ENCODE results near the gene SIRPB1.
A peak's percentile ranks its signal among the peaks of the same experiment; 100 is the strongest.

SIRPB1 gene

DNA sequence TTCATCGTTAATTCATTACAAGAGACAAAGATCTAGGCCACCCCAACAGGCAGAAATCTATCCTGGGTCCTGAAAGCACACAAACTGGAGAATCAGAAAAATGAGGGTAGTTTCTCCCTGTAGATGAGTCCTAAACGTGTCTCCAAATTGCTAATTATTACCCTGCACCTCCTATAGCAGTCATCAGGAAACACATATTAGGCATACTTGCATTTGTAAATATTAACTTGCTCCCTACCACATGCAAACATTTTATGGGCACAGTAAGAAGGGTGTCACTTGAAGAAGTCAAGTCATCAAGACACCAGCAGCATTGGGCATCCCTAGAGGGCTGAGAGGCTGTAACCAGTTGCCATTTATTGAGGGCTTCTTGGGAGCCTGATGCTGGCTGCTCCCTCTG is 17.9 kb upstream of the SIRPB1 start:
- no peak for FAIRE-seq
- no peak for DNase-seq (ENCODE audit: extremely low spot score, insufficient read length, low read depth)

DNA sequence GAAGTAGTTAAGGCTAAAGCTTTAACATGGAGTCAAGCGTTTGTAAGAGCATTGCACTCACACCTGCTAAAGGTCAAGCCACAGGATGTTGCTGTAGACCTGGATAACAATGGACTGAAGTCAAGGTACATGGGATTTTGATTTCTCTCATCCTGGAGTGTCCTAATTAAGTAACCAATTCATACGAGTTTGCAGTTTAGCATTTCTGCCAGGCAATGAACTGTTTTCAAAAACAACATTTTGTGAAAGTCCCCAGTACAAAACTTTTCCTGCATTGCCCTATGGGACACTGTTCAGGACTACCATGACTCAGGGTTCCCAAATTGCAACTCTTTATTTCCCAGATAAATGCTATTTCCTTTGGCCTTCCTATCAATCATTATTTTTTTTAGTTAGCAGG is 17.4 kb upstream of the SIRPB1 start:
- DNase-seq (ENCODE audit: extremely low spot score, insufficient read length, low read depth) (no peak), FAIRE-seq (no peak)

DNA sequence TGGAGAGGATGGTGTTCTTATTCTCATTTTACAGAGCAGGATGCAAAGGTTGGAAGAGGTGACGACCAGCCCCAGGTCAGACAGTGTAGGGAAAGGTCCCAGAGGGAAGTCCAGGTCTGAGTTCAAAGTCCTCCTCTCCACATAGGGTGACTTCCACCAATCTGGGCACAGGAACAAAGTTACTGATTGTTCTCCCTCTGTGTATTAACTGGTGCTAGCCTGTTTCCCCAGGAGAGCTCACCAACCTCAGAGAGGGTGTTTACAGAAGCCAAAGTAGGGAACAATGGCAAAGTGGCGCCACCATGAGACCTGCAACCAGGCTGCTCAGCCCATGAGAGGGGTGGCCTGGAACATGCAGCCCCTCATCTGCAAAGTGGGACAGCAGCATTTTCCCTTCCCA is 16.8 kb upstream of the SIRPB1 start:
- DNase-seq (ENCODE audit: extremely low spot score, insufficient read length, low read depth) (no peak), FAIRE-seq (no peak)

GRCh38 chr20:1635291-1635979 is 15.6 kb upstream of the SIRPB1 start:
- DNase-seq (ENCODE audit: extremely low spot score, insufficient read length, low read depth), result no peak
- no peak for FAIRE-seq

DNA sequence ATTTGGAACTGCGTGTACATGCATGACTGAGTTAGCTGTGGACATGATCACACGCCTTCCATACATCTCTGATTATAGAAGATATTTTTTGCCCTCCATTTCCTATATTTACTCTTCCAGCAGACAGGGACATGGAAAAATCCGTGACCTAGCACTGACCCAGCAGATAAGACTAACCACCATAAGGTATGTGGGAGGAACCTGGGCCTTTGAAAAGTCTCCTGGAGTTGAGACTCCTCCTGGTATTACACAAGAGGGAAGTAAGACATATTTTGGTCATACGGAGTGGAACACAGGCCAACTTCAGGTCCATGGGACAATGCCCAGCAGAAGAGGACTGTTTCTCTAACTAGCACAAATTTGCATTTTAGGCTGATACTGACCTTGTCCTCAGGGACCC is 13.7 kb upstream of the SIRPB1 start:
- FAIRE-seq, result no peak
- DNase-seq (ENCODE audit: extremely low spot score, insufficient read length, low read depth), result no peak

DNA sequence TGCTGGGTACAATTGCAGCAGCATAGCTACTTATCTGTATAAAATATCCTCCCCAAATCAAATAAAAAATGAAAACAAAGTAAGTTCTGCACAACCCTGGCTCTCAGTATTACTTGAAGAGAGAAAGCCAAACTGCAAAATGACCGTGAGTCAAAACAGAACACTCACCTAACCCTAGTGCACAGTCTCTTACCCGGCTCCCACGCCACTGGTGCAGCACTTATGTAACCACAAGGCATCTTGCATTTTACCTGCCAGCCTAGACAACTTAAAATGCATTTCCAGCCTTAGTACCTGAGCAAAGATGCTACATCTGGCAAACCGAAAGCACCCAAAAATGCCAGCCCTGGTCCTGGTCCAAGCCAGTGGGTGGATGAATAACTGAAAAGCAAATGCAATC is 12.4 kb upstream of the SIRPB1 start:
- peak; percentile 14 for DNase-seq (ENCODE audit: extremely low spot score, insufficient read length, low read depth)
- peak; percentile 5 for FAIRE-seq

DNA sequence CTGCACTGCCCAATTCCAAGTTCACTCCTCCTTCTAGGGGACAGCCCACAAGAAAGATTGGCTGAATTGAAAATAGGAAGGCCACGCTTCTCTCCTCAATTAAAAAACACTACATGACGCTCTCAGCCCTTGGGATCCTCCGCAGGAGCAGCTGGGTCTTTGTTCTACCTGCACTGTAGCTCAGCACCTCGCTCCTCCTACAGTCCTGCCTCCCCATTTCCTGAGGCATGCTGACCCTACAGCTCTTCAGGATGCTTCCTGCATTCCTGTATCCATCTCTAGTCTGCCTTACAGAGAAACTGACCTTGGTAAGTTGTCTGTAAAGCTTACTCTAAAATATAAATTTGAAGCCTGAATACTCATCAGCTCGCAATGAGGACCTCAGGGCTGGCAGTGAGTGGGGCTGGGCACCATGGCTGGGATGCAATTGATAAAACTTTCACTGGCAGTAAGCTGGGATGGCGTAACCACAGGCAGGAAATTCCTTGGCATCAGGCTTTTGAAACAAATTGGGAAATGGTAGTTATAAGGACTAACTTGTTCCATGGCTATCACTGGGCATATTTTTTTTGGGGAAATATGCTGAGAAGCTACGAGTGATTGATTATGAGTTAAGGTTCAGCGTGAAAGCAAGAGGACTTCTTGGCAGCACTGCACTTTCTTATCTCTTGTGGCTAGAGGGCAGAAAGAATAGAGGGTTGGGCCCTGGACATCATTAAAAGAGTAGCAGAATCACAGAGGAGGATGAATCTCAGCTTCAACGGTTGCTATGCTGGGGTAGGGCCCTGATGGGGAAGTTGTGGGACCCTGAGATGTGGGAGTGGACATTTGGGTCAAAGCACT is 11.7 kb upstream of the SIRPB1 start:
- no peak for FAIRE-seq
- DNase-seq (ENCODE audit: extremely low spot score, insufficient read length, low read depth), result no peak

DNA sequence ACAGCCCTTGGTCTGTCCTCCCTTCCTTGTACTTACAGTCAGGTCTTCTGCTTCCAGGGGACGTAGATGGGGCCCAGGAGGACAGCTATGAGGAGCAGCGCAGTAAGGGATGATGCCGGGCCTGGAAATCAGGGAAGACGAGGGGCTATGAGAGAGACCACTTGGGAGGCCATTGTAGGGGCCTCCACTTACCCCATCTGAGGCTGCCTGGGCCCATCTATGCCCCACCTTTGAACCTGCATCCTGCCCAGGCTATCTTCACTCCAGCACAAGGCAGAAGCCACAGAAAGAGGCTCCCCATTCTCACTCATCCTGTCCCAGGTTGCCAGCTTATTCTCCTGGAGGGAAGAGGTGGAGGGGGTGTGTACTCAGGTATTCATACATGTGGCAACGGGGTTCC is 10.4 kb upstream of the SIRPB1 start:
- no peak for DNase-seq (ENCODE audit: extremely low spot score, insufficient read length, low read depth)

GRCh38 chr20:1629321-1629720 is 9.5 kb upstream of the SIRPB1 start:
- DNase-seq (ENCODE audit: extremely low spot score, insufficient read length, low read depth) (no peak), FAIRE-seq (no peak)

More for the DNA sequence above, 10.4 kb upstream of the SIRPB1 start:
- no peak for FAIRE-seq

GRCh38 chr20:1628621-1629020 is 8.8 kb upstream of the SIRPB1 start:
- DNase-seq (ENCODE audit: extremely low spot score, insufficient read length, low read depth) (no peak), FAIRE-seq (no peak)

- FAIRE-seq, result no peak
Measured at GRCh38 chr20:1627200-1627550, 7.4 kb upstream of the SIRPB1 start.

GRCh38 chr20:1626528-1627199 is 6.9 kb upstream of the SIRPB1 start:
- no peak for DNase-seq (ENCODE audit: extremely low spot score, insufficient read length, low read depth)
- no peak for FAIRE-seq

More at GRCh38 chr20:1627200-1627550, 7.4 kb upstream of the SIRPB1 start:
- DNase-seq (ENCODE audit: extremely low spot score, insufficient read length, low read depth), result no peak

DNA sequence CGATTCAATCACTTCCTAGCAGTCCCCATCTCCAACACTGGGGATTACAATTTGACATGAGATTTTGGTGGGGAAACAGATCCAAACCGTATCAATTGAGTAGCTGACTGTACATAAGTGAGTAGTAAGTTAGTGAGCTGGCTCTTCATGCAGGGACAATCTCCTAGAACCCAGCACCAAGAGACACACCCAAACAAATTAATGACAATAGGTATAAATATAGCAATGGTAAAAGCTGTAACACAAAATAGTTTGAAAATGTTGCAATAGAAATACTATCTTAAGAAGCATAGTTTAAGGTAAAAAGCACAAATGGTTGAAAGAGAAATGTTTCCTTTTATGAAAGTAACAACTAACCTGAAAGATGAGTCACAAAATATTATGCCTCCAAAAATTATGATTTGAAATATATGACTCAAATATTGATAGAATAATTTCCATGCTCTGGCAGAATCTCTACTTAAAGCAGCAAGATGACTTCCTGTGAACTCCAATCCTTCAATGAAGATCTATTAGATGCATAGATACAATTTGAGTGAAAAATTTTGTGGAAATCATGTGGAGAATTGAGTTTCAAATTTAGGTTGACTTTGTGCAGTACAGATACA is 5.4 kb upstream of the SIRPB1 start:
- FAIRE-seq, result no peak

DNA sequence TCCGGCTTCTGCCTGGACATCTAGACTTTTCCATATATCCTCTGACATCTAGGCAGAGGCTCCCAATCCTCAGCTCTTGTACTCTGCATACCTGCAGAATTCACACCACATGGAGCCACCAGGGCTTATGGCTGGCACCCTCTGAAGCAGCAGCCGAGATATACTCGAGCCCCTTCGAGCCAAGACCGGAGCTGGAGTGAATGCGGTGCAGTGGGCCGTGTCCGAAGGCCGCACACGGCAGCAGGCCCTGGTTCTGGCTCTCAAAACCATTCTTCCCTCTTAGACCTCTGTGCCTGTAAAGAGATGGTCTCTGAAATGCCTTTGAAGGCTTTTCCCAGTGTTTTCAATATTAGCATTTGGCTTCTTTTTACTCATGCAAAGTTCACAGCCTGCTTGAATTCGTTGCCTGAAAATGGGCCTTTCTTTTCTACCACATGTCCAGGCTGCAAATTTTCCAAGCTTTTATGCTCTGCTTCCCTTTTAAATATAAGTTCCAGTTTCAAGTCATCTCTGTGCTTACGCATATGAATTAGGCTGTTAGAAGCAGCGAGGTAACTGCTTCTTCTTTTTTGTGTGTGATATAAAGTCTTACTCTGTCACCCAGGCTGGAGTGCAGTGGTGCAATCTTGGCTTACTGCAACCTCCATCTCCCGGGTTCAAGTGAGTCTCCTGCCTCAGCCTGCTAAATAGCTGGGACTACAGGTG is 3.8 kb upstream of the SIRPB1 start:
- DNase-seq (ENCODE audit: extremely low spot score, insufficient read length, low read depth) (no peak), FAIRE-seq (no peak)

More for the DNA sequence above, 5.4 kb upstream of the SIRPB1 start:
- no peak for DNase-seq (ENCODE audit: extremely low spot score, insufficient read length, low read depth)

DNA sequence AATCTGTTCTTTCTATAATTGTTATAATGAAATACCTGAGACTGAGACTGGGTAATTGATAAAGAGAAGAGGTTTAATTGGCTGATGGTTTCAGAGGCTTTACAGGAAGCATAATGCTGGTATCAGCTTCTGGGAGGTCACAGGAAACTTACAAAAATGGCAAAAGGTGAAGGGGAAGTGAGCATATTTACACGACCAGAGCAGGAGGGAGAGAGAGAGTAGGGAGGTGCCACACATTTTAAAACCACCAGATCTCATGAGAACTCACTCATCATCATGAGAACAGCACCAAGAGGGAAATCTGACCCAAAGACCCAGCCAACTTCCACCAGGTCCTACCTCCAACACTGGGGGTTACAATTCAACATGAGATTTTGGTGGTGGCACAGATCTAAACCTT is 2.6 kb upstream of the SIRPB1 start:
- FAIRE-seq (peak; percentile 70), DNase-seq (ENCODE audit: extremely low spot score, insufficient read length, low read depth) (no peak)

GRCh38 chr20:1621316-1621715 is 1.5 kb upstream of the SIRPB1 start:
- no peak for DNase-seq (ENCODE audit: extremely low spot score, insufficient read length, low read depth)
- no peak for FAIRE-seq

GRCh38 chr20:1618954-1619540 is 762 bp downstream of the SIRPB1 start:
- no peak for DNase-seq (ENCODE audit: extremely low spot score, insufficient read length, low read depth)
- FAIRE-seq, result no peak

GRCh38 chr20:1618479-1618878 is 1.3 kb downstream of the SIRPB1 start:
- FAIRE-seq, result no peak

DNA sequence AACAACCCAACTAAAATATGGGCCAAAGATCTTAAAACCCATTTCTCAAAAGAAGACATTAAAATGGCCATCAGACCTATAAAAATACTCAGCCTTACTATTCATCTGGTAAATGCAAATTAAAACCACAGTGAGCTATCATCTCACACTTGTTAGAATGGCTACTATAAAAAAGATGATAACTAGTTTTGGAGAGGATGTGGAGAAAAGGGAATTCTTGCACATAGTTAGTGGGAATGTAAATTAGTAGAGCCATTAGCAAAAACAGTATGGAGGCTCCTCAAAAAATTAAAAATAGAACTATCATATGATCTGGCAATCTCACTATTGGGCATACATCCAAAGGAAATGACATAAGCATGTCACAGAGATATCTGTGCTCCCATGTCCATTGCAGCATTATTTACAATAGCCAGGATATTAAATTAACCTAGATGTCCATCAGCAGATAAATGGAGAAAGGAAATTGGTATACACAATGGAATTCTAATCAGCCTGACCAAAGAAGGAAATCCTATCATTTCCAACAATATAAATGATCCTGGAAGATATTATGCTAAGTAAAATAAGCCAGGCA is 2.9 kb downstream of the SIRPB1 start:
- FAIRE-seq (no peak), DNase-seq (ENCODE audit: extremely low spot score, insufficient read length, low read depth) (no peak)

More at GRCh38 chr20:1618479-1618878, 1.3 kb downstream of the SIRPB1 start:
- DNase-seq (ENCODE audit: extremely low spot score, insufficient read length, low read depth), result no peak
